Measurements from ENCODE around the gene ALOX12.

ALOX12 gene

DNA sequence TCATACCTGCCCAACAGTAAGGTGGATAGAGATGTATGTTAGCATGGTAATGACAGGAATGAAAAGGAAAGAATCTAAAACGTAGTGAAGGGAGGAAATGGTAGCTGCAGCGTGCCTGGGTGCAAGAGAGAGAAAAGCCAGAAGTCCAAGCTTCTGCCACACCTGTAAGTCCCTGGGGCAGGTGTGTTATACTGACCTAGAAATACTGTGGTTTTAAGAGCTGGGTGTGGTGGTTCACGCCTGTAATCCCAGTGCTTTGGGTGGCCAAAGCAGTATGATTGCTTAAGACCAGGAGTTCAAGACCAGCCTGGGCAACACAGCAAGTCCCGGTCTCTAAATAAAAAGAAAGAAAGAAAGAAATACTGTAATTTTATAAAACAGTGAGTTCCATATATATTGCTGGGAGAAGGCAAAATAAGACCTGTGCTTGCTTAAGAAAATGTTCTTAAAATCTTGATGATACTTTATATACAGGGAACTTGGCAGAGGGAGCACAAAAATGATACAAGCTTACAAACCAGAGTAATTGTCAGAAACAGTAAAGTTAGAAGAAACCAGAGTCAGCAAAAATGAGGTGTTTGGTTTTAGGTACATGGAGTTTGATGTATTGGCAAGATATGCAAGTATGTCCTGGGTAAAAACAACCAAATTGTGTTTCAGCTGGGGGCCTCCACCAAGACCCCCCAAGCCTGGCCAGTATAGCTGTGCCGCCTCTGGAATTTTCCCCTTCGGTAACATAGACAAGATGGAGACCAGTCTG is 6.6 kb downstream of the ALOX12 start:
- in situ Hi-C loops (cut with MboI; ENCODE audit: low sequenced_read_pairs) = loop anchor here (10.0 to 25.0 kb wide), 2 partner anchors 88 to 340 kb away; partner anchors contain the start of genes C17orf100 and MED31

DNA sequence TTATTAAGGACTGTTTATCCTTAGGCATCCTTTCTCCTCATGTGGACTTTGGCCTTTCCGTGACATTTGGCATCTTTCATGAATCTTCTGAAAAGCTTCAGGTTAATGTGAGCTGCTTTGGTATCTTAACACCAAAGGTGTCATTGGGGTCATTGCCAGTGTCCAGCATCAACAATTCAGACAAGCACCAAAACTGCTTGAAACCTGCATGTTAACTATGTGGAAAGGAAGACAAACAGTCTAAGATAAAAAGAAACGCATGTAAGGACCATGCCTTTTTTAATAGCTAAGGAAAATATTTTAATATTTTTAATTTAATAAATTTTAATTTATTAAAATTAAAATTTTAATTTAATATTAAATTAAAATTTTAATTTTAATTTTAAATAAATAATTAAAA is 7.9 kb downstream of the ALOX12 start:
- in situ Hi-C loops (cut with MboI; ENCODE audit: low sequenced_read_pairs) = loop anchor here (10.0 to 25.0 kb wide), 2 partner anchors 89 to 341 kb away; partner anchors contain the start of genes C17orf100 and MED31

DNA sequence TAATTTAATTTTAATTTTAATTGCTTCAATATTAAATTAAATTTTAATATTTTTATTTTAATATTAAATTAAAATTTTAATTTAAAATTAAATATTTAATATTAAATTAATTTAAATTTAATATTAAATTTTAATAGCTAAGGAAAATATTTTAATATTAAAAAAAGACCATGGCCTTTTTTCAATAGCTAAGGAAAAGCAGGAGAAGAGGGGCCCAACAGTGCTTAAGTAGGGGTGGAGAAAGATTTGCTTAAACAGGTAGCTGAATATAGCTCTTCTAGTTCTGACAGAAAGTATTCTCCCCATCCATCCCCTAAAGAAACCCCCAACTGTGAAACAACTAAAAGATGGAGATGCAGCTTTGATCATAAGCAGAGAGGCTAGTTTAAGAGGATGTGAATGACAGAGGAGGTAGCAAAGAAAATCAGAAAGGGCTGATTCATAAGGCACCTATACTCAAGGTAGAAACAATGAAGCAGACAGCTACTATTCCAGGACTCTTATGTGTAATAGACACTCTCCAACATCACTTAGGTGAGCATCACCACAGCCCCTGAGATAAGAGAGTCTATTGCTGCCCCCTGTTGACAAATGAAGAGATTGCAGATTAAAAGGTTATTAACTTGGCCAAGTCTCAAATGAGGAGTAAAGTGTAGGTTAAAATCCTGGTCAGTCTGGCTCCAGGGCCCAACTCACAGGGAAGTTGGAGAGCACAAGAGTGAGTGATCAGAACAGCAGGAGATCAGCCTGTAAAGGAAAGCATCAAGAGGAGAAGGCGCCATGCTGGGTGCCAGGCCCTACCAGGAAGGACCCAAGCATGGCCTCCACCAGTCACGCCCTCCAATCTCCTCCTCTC is 8.8 kb downstream of the ALOX12 start:
- in situ Hi-C loops (cut with MboI; ENCODE audit: low sequenced_read_pairs) = loop anchor here (10.0 to 25.0 kb wide), 2 partner anchors 90 to 342 kb away; partner anchors contain the start of genes C17orf100 and MED31

DNA sequence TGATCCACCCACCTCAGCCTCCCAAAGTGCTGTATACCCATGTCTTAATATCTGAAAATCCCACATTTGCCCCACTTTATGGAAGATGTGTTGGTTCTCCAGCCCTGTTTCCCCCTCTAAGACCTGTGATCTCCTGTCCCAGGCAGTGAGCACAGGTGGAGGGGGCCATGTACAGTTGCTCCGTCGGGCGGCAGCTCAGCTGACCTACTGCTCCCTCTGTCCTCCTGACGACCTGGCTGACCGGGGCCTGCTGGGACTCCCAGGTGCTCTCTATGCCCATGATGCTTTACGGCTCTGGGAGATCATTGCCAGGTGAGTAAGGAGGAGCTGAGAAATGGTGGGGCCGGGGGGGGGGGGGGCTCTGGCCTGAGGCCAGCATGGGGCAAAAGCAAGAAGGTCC is 9.9 kb downstream of the ALOX12 start:
- in situ Hi-C loops (cut with MboI; ENCODE audit: low sequenced_read_pairs) = loop anchor here (10.0 to 25.0 kb wide), 2 partner anchors 91 to 343 kb away; partner anchors contain the start of genes C17orf100 and MED31

DNA sequence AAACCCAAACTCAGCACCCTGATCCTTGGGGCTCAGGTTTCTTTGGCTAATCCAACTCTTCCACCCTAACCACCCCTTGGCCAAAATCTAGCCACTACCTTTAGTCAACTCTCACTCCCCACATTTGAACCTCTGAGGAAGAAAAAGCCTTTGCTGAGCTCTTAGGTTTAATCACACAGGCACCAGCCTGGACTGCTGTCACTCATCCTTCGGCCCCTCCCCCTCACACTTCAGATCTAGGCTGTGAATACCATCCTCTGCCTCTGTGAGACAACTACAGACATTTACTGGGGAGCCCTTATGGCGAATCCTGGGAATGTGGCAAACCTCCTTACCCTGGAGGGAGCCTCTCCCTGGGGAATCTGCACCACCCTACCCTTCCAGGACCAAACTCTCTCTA is 11.3 kb downstream of the ALOX12 start:
- in situ Hi-C loops (cut with MboI; ENCODE audit: low sequenced_read_pairs) = loop anchor here (10.0 to 25.0 kb wide), 2 partner anchors 92 to 345 kb away; partner anchors contain the start of genes C17orf100 and MED31

DNA sequence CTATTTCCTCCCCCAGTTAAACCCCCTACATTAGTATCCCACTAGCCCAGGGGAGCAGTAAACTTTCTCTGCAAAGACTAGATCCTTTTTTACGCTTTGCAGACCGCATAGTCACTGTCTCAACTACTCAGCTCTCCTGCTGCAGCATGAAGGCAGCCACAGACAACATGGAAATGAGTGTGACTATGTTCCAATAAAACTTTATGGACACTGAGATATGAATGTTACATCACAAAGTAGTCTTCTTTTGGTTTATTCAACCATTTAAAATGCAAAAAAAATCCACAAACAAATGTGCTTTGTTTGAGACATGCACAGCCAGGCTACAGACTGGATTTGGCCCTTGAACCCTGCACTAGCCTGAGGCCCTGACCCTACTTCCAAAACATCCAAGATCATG is 14.7 kb downstream of the ALOX12 start:
- in situ Hi-C loops (cut with MboI; ENCODE audit: low sequenced_read_pairs) = loop anchor here (25.0 kb wide), 1 partner anchor 348 kb away; the partner anchor contains the start of genes C17orf100 and MED31

DNA sequence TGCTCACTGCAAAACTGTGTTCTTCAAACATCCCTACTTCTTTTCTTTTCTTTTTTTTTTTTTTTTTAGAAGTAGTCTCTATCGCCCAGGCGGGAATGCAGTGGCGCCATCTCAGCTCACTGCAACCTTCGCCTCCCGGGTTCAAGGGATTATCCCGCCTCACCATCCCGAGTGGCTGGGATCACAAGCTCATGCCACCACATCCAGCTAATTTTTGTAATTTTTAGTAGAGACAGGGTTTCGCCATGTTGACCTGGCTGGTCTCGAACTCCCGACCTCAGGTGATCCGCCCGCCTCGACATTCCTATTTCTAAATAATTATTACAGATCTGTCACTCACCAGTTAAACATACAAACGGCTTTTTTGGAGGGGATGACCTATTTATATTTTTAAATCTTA is 15.6 kb downstream of the ALOX12 start:
- in situ Hi-C loops (cut with MboI; ENCODE audit: low sequenced_read_pairs) = loop anchor here (25.0 kb wide), 1 partner anchor 349 kb away; the partner anchor contains the start of genes C17orf100 and MED31

DNA sequence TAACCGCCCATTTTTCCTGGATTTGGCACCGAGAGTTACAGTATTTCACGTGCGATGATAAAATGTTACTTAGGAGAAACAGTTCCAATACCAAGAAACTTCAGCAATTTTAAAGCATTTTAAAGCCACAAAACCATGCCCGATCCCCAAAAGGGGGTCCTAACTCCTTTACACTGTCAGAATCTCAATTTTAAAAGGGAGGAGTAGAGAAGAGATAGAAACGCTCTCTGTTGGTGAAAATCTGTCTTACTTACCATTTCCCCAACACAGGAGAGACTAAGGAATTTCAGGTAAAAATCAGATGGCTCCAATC is 16.0 kb downstream of the ALOX12 start:
- in situ Hi-C loops (cut with MboI; ENCODE audit: low sequenced_read_pairs) = loop anchor here (25.0 kb wide), 1 partner anchor 350 kb away; the partner anchor contains the start of genes C17orf100 and MED31

DNA sequence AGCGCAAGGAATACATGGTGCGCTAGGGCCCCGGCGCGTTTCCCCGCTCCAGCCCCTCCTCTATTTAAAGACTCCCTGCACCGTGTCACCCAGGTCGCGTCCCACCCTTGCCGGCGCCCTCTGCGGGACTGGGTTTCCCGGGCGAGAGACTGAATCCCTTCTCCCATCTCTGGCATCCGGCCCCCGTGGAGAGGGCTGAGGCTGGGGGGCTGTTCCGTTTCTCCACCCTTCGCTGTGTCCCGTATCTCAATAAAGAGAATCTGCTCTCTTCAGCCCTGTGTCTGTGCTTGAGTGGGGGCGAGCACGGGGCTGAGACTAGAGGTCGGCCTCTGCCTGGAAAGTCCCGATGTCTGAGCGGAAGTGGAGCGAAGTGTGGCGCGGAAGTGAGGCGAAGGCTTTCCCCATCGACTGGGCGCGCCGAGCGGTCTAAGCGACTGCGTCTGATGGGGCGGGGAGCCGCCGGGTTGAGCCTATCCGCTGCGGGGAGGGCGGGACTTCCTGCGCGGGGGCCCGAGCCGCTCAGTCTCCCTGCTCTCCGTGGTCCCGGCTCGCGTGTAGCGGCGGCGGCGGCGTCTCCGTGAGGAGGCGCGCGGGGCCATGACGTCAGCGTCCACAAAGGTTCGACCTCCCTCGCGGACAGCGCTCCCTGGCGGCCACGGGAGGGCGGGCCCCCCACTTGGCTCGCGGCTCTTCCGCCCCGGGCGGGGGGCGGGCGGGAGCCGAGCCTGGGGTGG is 18.6 kb downstream of the ALOX12 start:
- in situ Hi-C loops (cut with MboI; ENCODE audit: low sequenced_read_pairs) = loop anchor here (25.0 kb wide), 1 partner anchor 352 kb away; the partner anchor contains the start of genes C17orf100 and MED31

DNA sequence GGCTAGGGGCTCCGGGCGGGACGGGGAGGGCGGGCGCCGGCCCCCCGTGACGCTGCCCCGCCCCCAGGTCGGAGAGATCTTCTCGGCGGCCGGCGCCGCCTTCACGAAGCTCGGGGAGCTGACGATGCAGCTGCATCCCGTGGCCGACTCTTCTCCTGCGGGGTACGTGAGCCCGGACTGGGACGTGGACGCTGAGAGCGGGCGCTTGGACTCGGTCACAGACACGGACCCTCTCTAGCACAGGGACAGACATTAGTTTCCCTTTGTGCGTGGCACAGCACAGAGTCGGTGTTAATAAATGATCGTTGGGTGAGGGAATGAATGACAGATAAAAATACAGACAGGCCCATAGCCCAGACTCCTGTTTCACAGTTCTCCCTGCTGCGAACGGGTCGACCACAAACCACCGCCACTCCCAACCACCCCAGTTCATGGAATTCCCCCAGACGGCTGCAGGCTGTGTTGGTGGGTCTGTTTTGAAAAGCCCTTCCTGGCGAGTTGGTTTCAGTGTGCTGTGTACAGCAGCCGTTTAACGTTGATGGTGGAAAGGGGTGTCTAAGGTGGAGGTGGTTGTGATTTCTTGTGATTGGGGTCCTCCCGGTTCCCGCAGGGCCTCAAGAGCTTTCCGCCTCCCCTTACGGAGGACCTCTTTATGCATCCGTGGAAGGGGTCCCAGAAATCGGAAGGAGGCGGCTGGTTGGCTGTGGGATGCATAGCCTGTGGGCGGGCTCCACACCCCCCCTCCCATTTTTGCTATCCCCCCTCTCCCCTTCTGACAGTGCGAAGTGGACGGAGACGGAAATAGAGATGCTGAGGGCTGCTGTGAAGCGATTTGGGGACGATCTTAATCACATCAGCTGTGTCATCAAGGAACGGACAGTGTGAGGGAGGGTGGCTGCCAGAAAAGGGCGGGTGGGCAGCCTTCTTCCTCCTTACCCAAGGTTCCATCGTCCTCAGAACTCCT is 19.4 kb downstream of the ALOX12 start:
- in situ Hi-C loops (cut with MboI; ENCODE audit: low sequenced_read_pairs) = loop anchor here (25.0 kb wide), 1 partner anchor 353 kb away; the partner anchor contains the start of genes C17orf100 and MED31

DNA sequence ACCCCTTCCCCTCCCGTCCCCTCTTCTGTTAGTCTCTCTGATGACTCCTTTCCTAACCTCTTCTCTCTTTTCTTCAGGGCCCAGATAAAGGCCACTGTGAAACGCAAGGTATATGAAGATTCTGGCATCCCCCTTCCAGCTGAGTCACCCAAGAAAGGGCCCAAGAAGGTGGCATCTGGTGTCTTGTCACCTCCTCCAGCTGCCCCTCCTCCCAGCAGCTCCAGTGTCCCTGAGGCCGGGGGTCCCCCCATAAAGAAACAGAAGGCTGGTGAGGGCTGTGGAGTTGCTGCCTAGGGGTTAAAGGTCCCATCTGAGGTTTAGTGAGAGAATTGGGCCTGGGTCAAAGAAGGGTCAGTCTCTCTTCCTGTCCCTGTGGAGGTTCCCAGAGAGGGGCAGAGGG is 20.6 kb downstream of the ALOX12 start:
- in situ Hi-C loops (cut with MboI; ENCODE audit: low sequenced_read_pairs) = loop anchor here (25.0 kb wide), 1 partner anchor 354 kb away; the partner anchor contains the start of genes C17orf100 and MED31

DNA sequence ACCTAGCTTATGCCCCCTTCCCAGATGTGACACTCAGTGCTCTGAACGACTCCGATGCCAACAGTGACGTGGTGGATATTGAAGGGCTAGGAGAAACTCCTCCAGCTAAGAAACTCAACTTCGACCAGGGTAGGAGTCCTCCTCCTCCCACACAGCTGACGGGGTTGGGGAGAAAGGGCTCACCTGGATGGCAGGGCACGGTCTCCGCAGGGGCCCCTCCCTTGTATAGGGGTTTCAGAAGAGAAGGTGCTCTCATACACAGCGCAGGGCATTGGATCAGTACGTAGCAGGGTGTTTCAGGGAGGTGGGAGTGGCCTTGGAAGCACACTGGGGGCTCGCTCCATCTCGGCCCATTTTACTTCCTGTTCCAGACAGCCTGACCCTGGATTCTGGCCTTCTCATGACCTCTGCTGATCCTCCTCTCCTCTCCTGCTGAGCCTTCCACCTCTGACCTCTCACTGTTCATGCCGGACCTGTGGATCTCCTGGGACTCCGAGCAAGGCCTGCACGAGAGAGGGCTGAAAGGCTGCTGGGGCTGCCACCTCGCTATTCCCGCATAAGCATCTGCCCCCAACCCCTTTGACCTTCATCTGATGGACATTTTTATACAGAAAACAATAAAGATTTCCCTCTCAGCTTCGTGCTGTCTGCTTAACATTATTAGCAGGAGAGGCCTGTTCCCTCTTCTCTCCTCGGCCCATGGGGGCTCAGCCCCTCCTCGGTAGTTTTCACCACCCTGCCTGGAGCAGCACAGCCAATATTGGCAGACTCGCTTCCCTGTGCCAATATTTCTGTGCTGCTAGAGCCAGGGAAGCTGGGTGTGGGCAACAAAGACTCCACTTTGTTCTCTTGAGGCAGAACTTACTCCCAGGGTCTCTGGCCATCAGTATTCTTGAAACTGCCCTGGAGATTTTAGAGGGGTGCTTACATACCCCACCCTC is 21.3 kb downstream of the ALOX12 start:
- in situ Hi-C loops (cut with MboI; ENCODE audit: low sequenced_read_pairs) = loop anchor here (25.0 kb wide), 1 partner anchor 355 kb away; the partner anchor contains the start of genes C17orf100 and MED31

DNA sequence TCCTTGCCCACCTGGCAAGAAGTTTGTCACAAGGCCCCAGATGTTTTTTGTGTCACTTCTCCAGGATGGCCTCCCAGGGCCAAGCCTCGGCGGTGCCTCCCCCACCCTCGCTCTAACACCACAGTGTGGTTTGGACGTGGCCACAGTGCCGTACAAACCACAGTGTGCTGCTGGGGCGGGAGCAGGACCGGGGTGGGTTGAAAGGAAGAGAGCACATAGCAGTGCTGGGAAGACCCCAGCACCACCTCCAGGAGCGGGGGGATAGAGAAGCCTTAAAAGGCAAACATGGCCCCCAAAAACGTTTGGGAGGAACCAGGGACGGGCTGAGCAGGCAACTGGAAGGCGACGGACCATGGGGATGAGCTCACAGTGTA is 22.0 kb downstream of the ALOX12 start:
- in situ Hi-C loops (cut with MboI; ENCODE audit: low sequenced_read_pairs) = loop anchor here (25.0 kb wide), 1 partner anchor 356 kb away; the partner anchor contains the start of genes C17orf100 and MED31

DNA sequence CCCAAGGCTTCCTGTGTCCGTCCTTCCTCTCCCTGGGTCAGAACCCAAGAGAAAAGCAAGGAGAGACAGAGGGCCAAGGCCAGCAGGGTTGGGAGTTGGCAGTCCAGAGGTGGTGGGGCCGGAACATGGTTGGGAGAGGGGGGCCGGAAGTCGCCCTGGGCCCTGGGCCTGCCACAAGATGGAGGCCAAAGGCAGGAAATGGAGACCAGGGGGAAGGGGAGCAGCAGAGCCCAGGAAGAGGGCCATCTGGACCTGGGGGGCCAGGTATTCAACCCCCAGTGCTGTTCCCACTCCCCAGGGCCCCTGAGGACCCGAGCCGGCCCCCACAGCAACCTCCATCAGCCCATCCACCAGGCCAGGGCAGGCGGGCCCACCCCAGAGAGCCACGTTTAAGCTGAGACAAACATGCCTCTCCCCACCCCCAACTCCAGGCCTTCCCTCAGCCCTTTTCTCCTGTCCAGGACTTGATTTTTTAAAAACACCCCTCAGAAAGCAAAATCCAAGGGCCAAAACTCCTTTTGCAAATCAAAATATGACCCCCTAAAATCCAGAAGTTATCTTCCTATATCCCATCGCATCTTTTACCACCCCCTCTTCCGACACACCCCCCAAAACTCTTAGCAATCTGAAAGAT is 22.6 kb downstream of the ALOX12 start:
- in situ Hi-C loops (cut with MboI; ENCODE audit: low sequenced_read_pairs) = loop anchor here (25.0 kb wide), 1 partner anchor 356 kb away; the partner anchor contains the start of genes C17orf100 and MED31

DNA sequence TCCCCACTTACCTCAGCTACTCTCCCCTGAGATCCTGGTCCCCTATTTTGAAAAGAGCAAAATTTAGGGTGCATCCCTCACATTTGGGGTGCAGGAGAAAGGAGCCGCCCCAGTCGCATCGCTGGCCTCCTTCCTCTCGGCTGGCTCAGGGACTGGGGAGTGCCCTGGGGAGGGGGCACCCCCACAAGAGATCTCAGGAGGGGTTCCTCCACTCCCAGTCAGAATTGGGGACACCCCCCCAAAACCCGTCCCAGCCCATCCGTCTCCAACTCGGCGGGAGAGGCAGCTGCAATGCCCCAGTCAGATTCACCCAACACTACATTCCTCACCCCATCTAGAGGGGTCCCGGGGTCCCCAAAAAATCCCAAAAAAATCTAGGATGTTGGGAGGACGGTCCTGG is 23.5 kb downstream of the ALOX12 start:
- in situ Hi-C loops (cut with MboI; ENCODE audit: low sequenced_read_pairs) = loop anchor here (25.0 kb wide), 1 partner anchor 357 kb away; the partner anchor contains the start of genes C17orf100 and MED31

DNA sequence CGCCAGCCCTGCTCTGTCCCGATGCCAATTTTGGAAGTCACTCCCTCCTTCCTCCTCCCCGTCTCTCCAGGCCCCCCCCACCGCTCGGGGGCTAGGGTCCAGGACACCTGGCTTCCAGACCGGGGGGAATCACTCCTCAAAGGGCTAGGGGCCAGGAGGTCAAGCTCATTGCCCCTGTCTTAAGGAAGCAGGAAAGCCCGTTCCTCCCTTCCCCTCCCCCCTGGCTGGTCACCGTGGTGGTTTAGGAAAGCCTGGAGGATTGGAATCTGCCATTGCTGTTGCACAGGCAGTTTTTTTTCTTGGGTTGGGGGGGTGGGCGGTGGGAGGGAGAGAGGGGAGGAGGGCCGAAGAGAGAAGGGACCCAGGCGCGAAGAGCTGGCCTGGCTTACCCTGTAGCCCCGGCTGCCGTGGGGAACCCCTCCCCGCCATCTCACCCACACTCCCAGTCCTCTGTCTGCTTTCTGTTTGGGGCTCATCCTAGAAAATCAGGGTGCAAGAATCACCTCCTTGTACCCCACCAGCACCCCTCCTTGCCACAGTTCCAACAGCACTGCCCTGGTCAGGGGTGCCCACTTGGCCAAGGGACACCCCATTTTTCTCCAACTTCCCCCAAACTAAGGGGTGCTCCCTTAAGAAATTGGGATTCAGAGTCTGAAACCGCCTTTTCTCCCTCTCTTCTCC is 24.1 kb downstream of the ALOX12 start:
- in situ Hi-C loops (cut with MboI; ENCODE audit: low sequenced_read_pairs) = loop anchor here (25.0 kb wide), 1 partner anchor 358 kb away; the partner anchor contains the start of genes C17orf100 and MED31
